ENCODE data around the gene MLN. TPM values are rescaled to one million over a fixed set of nuclear protein-coding genes. Genes with fewer than 3 reads are reported as not detected.

MLN gene
- total RNA-seq, 1 experiment from 2014 or later: not detected

GRCh38 chr6:33815854-33816253 lies 12.1 kb upstream of the MLN start:
- Histone ChIP-seq H3K9me3 (ENCODE audit: low read length) (no peaks in the 10 kb centered on the region), H3K27me3 (ENCODE audit: low read length) (no peaks in the 10 kb centered on the region), H3K27ac (ENCODE audit: low read length) (no peak overlapping the region), H2AFZ (ENCODE audit: low read length) (no peak overlapping the region), H3K9ac (ENCODE audit: low read length) (no peak overlapping the region), H4K20me1 (ENCODE audit: insufficient read depth, low read depth, low read length) (no peaks in the 10 kb centered on the region), H3K4me3 (ENCODE audit: low read length) (no peak overlapping the region), H3K4me1 (ENCODE audit: low read length) (no peaks in the 10 kb centered on the region), H3K9me2 (replicated peaks; ENCODE audit: insufficient read depth, low read length) (no peaks in the 10 kb centered on the region), H3K36me3 (ENCODE audit: insufficient read depth, low read length) (no peaks in the 10 kb centered on the region), H3K79me2 (ENCODE audit: low read length) (no peaks in the 10 kb centered on the region), H3K4me2 (ENCODE audit: low read depth, low read length, poor library complexity, severe bottlenecking) (no peak overlapping the region)
- peak; percentile 75 for DNase-seq

GRCh38 chr6:33813990-33814985 lies 10.5 kb upstream of the MLN start:
- Histone ChIP-seq H3K4me3 (ENCODE audit: low read length) (no peak overlapping the region), H3K4me2 (ENCODE audit: low read depth, low read length, poor library complexity, severe bottlenecking) (no peak overlapping the region), H3K27ac (ENCODE audit: low read length) (no peak overlapping the region), H2AFZ (ENCODE audit: low read length) (no peak overlapping the region), H3K9me3 (ENCODE audit: low read length) (no peaks in the 10 kb centered on the region), H4K20me1 (ENCODE audit: insufficient read depth, low read depth, low read length) (no peaks in the 10 kb centered on the region), H3K9ac (ENCODE audit: low read length) (no peak overlapping the region), H3K9me2 (replicated peaks; ENCODE audit: insufficient read depth, low read length) (no peaks in the 10 kb centered on the region), H3K4me1 (ENCODE audit: low read length) (no peaks in the 10 kb centered on the region), H3K27me3 (ENCODE audit: low read length) (no peaks in the 10 kb centered on the region), H3K36me3 (ENCODE audit: insufficient read depth, low read length) (no peaks in the 10 kb centered on the region), H3K79me2 (ENCODE audit: low read length) (no peaks in the 10 kb centered on the region)
- no peak for DNase-seq

- DNase-seq: no peak
- Histone ChIP-seq H3K27me3 (ENCODE audit: low read length) (no peaks in the 10 kb centered on the region), H3K9me2 (replicated peaks; ENCODE audit: insufficient read depth, low read length) (no peaks in the 10 kb centered on the region), H2AFZ (ENCODE audit: low read length) (no peak overlapping the region), H3K4me2 (ENCODE audit: low read depth, low read length, poor library complexity, severe bottlenecking) (no peak overlapping the region), H3K9ac (ENCODE audit: low read length) (no peak overlapping the region), H3K36me3 (ENCODE audit: insufficient read depth, low read length) (no peaks in the 10 kb centered on the region), H3K79me2 (ENCODE audit: low read length) (no peaks in the 10 kb centered on the region), H3K9me3 (ENCODE audit: low read length) (no peaks in the 10 kb centered on the region), H3K4me3 (ENCODE audit: low read length) (no peak overlapping the region), H3K4me1 (ENCODE audit: low read length) (no peaks in the 10 kb centered on the region), H3K27ac (ENCODE audit: low read length) (no peak overlapping the region), H4K20me1 (ENCODE audit: insufficient read depth, low read depth, low read length) (no peaks in the 10 kb centered on the region)
Measured at GRCh38 chr6:33813246-33813904, 9.6 kb upstream of the MLN start.

GRCh38 chr6:33812669-33813068 lies 8.9 kb upstream of the MLN start:
- no peak overlapping the region for H3K4me3 ChIP-seq (ENCODE audit: low read length)
- H3K4me2 ChIP-seq (ENCODE audit: low read depth, low read length, poor library complexity, severe bottlenecking): no peak overlapping the region
- H3K9me3 ChIP-seq (ENCODE audit: low read length): no peaks in the 10 kb centered on the region
- H3K27me3 ChIP-seq (ENCODE audit: low read length): no peaks in the 10 kb centered on the region
- no peaks in the 10 kb centered on the region for H3K4me1 ChIP-seq (ENCODE audit: low read length)
- no peaks in the 10 kb centered on the region for H4K20me1 ChIP-seq (ENCODE audit: insufficient read depth, low read depth, low read length)
- no peak overlapping the region for H3K9ac ChIP-seq (ENCODE audit: low read length)
- H3K36me3 ChIP-seq (ENCODE audit: insufficient read depth, low read length): no peaks in the 10 kb centered on the region
- no peak overlapping the region for H2AFZ ChIP-seq (ENCODE audit: low read length)
- no peak overlapping the region for H3K27ac ChIP-seq (ENCODE audit: low read length)
- H3K79me2 ChIP-seq (ENCODE audit: low read length): no peaks in the 10 kb centered on the region
- no peaks in the 10 kb centered on the region for H3K9me2 ChIP-seq (replicated peaks; ENCODE audit: insufficient read depth, low read length)
- peak; percentile 75 for DNase-seq

- Histone ChIP-seq H3K27me3 (ENCODE audit: low read length) (no peaks in the 10 kb centered on the region), H3K27ac (ENCODE audit: low read length) (no peak overlapping the region), H3K36me3 (ENCODE audit: insufficient read depth, low read length) (no peaks in the 10 kb centered on the region), H3K4me3 (ENCODE audit: low read length) (no peak overlapping the region), H3K9me3 (ENCODE audit: low read length) (no peaks in the 10 kb centered on the region), H3K79me2 (ENCODE audit: low read length) (no peaks in the 10 kb centered on the region), H3K9ac (ENCODE audit: low read length) (no peak overlapping the region), H3K9me2 (replicated peaks; ENCODE audit: insufficient read depth, low read length) (no peaks in the 10 kb centered on the region), H2AFZ (ENCODE audit: low read length) (no peak overlapping the region), H4K20me1 (ENCODE audit: insufficient read depth, low read depth, low read length) (no peaks in the 10 kb centered on the region), H3K4me2 (ENCODE audit: low read depth, low read length, poor library complexity, severe bottlenecking) (no peak overlapping the region), H3K4me1 (ENCODE audit: low read length) (no peaks in the 10 kb centered on the region)
- no peak for DNase-seq
Measured at GRCh38 chr6:33809594-33809993, 5.8 kb upstream of the MLN start.

- H3K4me3 ChIP-seq (ENCODE audit: low read length): no peak overlapping the region
- no peak overlapping the region for H3K4me2 ChIP-seq (ENCODE audit: low read depth, low read length, poor library complexity, severe bottlenecking)
- H3K36me3 ChIP-seq (ENCODE audit: insufficient read depth, low read length): no peaks in the 10 kb centered on the region
- H3K27me3 ChIP-seq (ENCODE audit: low read length): no peaks in the 10 kb centered on the region
- H3K27ac ChIP-seq (ENCODE audit: low read length): no peak overlapping the region
- no peak overlapping the region for H2AFZ ChIP-seq (ENCODE audit: low read length)
- H3K9me2 ChIP-seq (replicated peaks; ENCODE audit: insufficient read depth, low read length): no peaks in the 10 kb centered on the region
- H3K4me1 ChIP-seq (ENCODE audit: low read length): no peaks in the 10 kb centered on the region
- no peaks in the 10 kb centered on the region for H4K20me1 ChIP-seq (ENCODE audit: insufficient read depth, low read depth, low read length)
- no peaks in the 10 kb centered on the region for H3K9me3 ChIP-seq (ENCODE audit: low read length)
- no peaks in the 10 kb centered on the region for H3K79me2 ChIP-seq (ENCODE audit: low read length)
- no peak overlapping the region for H3K9ac ChIP-seq (ENCODE audit: low read length)
- DNase-seq: no peak
Measured at GRCh38 chr6:33808641-33809180, 4.9 kb upstream of the MLN start.

- H3K36me3 ChIP-seq (ENCODE audit: insufficient read depth, low read length): no peaks in the 10 kb centered on the region
- no peak overlapping the region for H3K4me3 ChIP-seq (ENCODE audit: low read length)
- H3K4me1 ChIP-seq (ENCODE audit: low read length): no peaks in the 10 kb centered on the region
- no peaks in the 10 kb centered on the region for H3K9me2 ChIP-seq (replicated peaks; ENCODE audit: insufficient read depth, low read length)
- H3K27me3 ChIP-seq (ENCODE audit: low read length): no peaks in the 10 kb centered on the region
- H3K79me2 ChIP-seq (ENCODE audit: low read length): no peaks in the 10 kb centered on the region
- no peaks in the 10 kb centered on the region for H4K20me1 ChIP-seq (ENCODE audit: insufficient read depth, low read depth, low read length)
- H3K27ac ChIP-seq (ENCODE audit: low read length): no peak overlapping the region
- H3K9me3 ChIP-seq (ENCODE audit: low read length): no peaks in the 10 kb centered on the region
- no peak overlapping the region for H2AFZ ChIP-seq (ENCODE audit: low read length)
- H3K4me2 ChIP-seq (ENCODE audit: low read depth, low read length, poor library complexity, severe bottlenecking): no peak overlapping the region
- DNase-seq: no peak
- H3K9ac ChIP-seq (ENCODE audit: low read length): no peak overlapping the region
Measured at GRCh38 chr6:33807606-33808005, 3.8 kb upstream of the MLN start.

- Histone ChIP-seq H3K4me2 (ENCODE audit: low read depth, low read length, poor library complexity, severe bottlenecking) (no peak overlapping the region), H4K20me1 (ENCODE audit: insufficient read depth, low read depth, low read length) (no peaks in the 10 kb centered on the region), H3K9ac (ENCODE audit: low read length) (no peak overlapping the region), H3K4me1 (ENCODE audit: low read length) (no peaks in the 10 kb centered on the region), H3K27ac (ENCODE audit: low read length) (no peak overlapping the region), H2AFZ (ENCODE audit: low read length) (no peak overlapping the region), H3K27me3 (ENCODE audit: low read length) (no peaks in the 10 kb centered on the region), H3K4me3 (ENCODE audit: low read length) (no peak overlapping the region), H3K79me2 (ENCODE audit: low read length) (no peaks in the 10 kb centered on the region), H3K36me3 (ENCODE audit: insufficient read depth, low read length) (no peaks in the 10 kb centered on the region), H3K9me2 (replicated peaks; ENCODE audit: insufficient read depth, low read length) (no peaks in the 10 kb centered on the region), H3K9me3 (ENCODE audit: low read length) (no peaks in the 10 kb centered on the region)
- no peak for DNase-seq
Measured at GRCh38 chr6:33806841-33807240, 3.0 kb upstream of the MLN start.

Measured in Karpas-422 (cell line).